ENCODE results near the gene MIOX.

Gene MIOX

DNA sequence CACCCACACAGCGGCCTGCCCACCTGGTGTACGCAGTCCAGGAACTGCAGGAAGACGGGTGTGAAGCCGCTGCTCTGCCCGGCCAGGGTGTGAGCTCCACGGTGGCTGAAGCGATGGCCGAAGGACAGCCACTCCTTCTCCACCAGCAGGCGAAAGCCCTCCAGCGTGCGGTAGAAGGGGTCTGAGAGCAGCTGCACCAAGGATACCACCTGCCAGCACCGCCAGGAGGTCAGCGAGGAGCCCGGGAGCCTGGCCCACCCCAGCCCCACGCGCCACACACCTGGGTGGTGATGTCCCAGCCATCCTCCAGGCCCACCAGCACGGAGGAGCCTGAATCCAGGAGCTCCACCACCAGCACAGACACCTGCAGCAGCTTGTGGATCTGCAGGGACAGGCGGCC, 31.5 kb upstream of the MIOX start:
- DNase-seq = no peak

DNA sequence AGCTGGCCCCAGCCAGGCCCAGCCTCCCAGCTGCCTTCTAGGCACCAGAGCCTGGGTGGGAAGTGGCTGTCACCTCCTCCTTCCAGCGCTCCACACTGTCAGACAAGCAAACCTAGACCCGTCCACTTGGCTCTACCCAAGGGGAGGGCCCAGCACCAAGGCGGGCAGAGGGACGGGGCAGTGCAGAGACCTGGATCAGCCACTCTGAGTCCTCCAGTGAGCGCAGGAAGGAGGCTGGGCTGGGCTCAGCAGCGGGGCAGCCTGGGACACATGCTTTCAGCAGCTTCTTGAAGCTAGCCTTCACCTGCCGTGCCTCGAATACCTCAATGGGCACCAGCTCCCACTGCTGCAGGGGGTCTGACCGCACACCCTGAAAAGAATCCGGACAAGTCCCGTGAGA, 30.6 kb upstream of the MIOX start:
- DNase-seq = no peak

GRCh38 chr22:50456466-50457234, 30.0 kb upstream of the MIOX start:
- no peak for DNase-seq

- no peak for DNase-seq
Measured at GRCh38 chr22:50459016-50459415, 27.6 kb upstream of the MIOX start.

- DNase-seq = no peak
Measured at GRCh38 chr22:50459496-50460140, 27.0 kb upstream of the MIOX start.

GRCh38 chr22:50460938-50461337, 25.7 kb upstream of the MIOX start:
- no peak for DNase-seq

GRCh38 chr22:50461536-50461935, 25.1 kb upstream of the MIOX start:
- no peak for DNase-seq

DNA sequence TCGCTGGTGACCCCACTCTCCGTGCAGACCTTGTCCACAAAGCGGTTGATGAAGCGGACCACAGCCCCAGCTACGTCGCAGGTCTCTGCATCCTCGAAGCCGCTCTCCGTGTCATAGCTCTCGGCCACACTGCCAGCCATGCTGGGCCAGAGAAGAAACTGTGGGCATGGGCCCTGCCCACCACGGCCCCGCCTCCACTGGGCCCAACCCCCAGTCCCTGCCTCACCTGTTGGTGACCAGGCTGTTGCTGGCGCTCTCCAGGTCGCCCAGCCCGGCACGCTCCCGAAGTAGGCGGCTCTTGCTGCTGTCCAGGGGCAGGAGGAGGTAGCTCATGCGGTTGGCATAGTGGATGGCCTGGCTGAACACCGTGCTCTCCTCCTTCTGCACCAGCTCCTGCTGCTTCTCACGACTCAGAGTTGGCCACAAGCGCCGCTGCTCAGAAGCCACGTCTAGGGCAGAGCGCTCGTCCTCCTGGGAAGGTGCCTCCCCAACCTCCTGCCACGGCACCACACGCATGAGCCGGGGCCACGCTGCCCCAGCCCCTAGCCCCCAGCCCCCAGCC, 24.6 kb upstream of the MIOX start:
- DNase-seq = no peak

GRCh38 chr22:50463188-50463900, 23.3 kb upstream of the MIOX start:
- DNase-seq = no peak

DNA sequence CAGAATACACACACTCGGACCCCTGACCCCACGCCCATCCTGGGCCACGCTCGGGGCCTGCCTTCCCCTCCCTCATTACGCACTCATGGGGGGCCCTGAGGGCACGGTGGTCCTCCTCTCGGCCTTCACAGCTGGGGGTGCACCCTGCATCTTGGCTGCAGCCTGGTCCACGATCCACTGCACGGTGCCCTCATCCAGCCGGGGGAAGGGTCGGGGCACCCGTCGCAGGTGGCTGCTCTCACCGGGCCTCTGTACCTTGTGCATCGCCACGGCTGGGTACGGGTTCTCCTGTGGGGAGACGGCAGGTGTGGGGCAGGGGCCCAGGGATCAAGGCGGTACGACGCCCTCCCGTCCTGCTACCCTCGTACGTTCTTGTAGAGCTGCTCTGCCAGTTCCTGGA, 22.2 kb upstream of the MIOX start:
- no peak for DNase-seq

DNA sequence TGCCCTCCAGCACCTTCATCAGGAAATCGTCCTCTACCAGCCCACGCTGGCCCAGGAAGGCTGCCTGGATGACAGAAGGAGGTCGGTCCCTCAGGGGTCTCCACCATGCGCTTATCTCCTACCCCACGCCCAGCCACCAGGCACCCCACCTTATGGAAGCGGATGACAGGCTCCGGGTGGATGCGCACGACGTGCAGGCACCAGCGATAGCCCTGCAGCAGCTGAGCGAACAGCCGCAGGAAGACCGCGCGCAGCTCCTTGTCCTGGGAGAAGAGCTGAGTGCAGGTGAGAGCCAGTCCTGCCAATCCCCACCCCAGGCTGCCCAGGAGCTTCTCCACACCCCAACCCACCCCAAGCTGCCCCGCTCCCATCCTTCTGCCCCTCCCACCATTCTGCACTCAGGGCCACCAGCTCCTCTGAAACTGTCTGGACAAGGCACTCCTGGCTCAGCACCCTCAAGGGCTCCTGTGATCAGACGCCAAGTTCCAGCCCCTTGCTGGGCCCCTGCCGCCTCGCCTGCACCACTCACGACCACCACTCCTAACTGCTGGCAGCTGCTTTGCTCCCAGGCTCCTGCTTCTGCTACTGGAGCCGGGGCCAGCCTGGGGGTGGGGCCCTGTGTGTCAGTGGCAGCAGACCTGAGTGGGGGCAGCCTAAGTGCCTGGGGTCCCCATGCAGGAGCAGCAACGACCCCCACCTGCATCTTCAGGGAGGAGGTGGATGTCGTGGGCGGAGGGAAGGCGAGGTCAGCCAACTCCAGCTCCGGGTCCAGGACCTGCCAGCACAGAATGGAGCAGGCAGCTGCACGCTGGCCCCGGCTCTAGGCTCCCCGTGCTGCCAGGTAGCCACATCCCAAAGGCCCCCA, 21.4 kb upstream of the MIOX start:
- no peak for DNase-seq

DNA sequence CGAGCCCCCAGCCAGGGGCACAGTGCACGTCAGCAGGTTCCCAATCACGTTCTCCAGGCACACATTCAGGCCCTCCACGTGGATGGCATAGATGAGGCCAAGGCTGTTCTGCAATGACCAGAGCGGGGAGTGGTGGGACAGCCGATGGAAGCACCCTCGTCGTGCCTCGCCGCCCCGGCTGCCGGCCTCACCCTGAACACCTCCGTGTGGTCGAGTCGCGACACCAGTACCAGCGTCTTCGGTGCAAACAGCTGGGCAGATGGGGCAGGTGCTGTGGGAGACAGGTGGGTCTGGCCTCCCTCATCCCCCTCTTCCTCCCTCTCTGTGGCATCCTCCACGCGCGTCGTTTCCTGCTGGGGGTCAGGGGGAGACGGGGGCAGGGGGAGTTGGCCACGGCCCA, 19.3 kb upstream of the MIOX start:
- DNase-seq = no peak

DNA sequence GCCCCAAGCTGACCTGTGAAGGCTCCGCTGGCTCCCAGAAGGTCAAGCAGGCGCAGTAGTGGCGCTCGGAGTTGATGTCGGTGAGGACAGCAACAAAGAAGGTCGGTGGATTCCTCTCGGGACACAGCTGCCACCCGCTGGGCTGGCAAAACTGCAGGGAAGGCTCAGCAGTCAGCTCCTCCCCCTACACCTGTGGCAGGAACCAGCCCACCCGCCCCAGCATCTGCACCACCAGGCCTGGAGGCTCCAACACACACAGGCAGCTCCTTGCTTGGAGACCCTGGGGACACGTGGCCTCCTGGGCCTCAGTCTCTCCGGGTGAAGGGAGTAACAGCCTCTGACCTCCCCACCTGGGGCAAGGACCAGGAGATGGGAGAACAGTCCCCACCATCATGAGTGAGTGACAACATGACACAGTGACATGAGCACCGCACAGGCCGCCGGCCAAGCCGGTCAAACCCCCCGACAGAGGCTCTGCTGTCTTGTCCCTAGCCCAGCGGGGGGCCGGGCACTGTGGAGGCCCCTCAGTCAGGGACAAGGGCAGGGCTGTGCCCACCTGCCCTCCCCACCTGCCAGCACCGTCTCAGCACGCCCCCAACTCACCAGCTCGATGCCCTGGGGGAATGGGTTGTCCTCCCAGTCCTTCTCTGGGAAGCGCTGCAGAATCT, 18.8 kb upstream of the MIOX start:
- DNase-seq = no peak

GRCh38 chr22:50468626-50469025, 18.0 kb upstream of the MIOX start:
- no peak for DNase-seq

DNA sequence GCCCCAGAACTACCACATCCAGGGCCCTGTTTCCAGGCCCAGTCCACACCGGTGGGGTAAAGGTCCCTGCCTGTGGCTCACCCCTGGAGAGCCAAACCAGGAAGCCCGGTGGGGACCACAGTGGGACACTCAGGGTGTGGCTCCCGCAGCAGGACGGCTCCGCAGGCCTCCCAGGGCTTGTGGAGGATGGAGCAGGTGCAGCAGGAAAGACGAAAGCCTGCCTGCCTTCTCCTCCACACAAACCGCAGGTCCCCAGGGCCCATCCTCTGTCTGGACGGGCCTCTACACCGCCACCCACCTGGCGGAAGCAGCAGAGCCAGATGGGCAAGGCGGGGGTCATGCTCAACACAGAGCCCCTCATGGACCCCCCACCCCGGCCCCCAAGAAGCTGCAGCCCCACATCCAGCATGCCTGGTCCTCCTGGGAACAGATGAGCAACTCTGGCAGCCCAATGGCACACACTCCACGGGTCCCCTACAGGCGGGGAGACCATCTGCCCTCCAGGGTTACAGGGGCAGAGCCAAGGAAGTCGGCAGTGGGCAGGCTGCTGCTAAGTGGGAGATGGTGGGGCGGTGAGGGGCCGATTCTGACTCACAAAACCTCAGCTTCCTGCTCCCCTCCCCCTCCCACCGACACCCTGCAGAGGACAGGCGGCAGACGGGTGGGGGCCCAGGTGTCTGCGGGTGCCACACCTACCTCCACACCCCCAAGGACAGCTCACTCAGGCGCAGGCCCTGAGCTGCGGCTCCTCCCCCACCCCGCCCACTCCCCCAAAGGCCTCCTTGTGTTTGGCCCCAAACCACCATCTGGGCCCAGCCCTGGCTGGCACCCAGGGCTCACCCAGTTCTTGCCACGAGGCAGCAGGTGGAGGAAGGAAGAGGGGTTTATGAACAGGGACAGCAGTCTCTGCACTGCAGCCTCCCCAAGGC, 17.0 kb upstream of the MIOX start:
- no peak for DNase-seq

DNA sequence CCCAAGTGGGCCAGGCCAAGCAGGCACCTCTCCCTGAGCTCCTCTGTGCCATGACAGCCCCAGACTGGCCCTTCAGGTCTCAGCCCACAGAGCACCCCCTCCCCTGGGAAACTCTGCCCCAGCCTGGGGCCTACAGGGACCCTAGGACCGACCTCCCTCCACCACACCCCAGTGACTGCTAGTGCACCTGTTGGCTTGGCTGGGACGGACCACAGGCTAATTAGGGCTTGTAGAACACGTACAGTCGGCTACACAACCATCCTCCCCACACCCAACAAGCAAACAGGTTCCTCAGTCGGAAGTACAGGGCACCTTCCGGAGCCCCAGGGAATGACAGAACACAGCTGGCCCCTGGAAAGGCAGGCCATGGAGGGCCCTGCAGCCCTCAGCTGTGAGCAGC, 16.2 kb upstream of the MIOX start:
- DNase-seq = no peak

- DNase-seq = no peak
Measured at GRCh38 chr22:50471197-50471847, 15.3 kb upstream of the MIOX start.

DNA sequence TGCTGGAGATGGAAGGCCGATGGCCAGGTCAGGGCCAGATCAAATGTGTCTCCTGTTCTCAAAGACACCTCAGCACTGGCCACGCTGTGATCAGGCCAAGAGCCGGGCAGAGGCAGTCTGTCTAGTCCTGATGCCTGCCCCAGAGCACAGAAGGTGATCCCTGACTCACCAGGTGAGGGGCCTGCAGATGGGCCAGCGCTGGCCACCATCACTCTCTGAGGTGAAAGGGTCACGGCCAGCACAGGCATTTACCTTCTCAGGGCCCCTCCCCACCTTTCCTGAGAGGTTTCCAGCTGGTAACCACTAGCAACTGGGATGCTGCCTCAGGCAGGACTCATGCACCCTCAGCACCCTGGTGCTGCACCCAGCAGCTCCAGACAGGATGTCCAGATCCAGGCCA, 14.7 kb upstream of the MIOX start:
- no peak for DNase-seq

DNA sequence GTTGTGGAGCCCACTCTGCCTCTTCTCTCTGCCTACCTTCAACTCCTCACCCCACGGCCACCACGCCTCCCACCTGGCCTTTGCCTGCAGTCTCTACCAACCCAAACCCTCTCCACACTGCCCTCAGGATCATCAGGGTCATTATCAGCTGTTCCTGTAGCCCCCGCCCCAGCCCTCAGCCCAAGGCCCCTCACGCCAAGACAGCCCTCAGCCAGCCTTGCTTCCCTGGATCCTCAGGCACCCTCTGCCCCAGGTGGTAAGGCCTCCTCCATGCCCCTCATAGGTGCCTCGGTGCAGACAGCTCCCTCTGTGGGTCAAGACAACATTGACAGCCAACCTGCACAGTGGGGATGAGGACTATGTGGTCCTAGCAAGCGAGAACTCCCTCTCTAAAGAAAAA, 13.6 kb upstream of the MIOX start:
- no peak for DNase-seq

- DNase-seq = no peak
Measured at GRCh38 chr22:50473855-50474671, 12.6 kb upstream of the MIOX start.

Measured in NCI-H146 (cell line).